HEK293 (cell line): ENCODE results near the gene NELFE.

ENCODE experiments used
- CTCF ChIP-seq: fragments of 450-650 bp; formaldehyde crosslinking; IDR thresholded peaks from 2 replicates; pipeline ENCODE4 v1.5.1; 2016; ENCODE audit warnings: missing biosample characterization, missing genetic modification characterization
- ELK4 ChIP-seq: IDR thresholded peaks from 2 replicates; pipeline ENCODE4 v1.6.1; 2011; ENCODE audit warnings: mild to moderate bottlenecking, low read depth, low read length, borderline replicate concordance
- HOXC10 ChIP-seq: sonication (generic); formaldehyde crosslinking; IDR thresholded peaks from 2 replicates; pipeline ENCODE4 v1.8.1; 2023; ENCODE audit warnings: mild to moderate bottlenecking, missing genetic modification reagents
- YY1 ChIP-seq: fragments of 450-650 bp; formaldehyde crosslinking; IDR thresholded peaks from 2 replicates; pipeline ENCODE4 v1.5.1; 2018; ENCODE audit warnings: missing biosample characterization, missing genetic modification characterization
- ZBTB17 ChIP-seq: fragments of 450-650 bp; formaldehyde crosslinking; IDR thresholded peaks from 2 replicates; pipeline ENCODE4 v1.5.1; 2016; ENCODE audit warnings: missing biosample characterization, missing genetic modification characterization
- ZNF175 ChIP-seq: fragments of 450-650 bp; formaldehyde crosslinking; IDR thresholded peaks from 2 replicates; pipeline ENCODE4 v1.5.1; 2016; ENCODE audit warnings: missing biosample characterization, missing genetic modification characterization
- ZNF239 ChIP-seq: fragments of 450-650 bp; formaldehyde crosslinking; IDR thresholded peaks from 2 replicates; pipeline ENCODE4 v1.5.1; 2016; ENCODE audit warnings: missing biosample characterization, missing genetic modification characterization
- ZNF280D ChIP-seq: fragments of 450-650 bp; formaldehyde crosslinking; IDR thresholded peaks from 2 replicates; pipeline ENCODE4 v1.5.1; 2016; ENCODE audit warnings: missing biosample characterization, missing genetic modification characterization
- ZNF404 ChIP-seq: fragments of 450-650 bp; formaldehyde crosslinking; IDR thresholded peaks from 2 replicates; pipeline ENCODE4 v1.5.1; 2017; ENCODE audit warnings: missing biosample characterization, missing genetic modification characterization
- ZNF423 ChIP-seq: fragments of 450-650 bp; formaldehyde crosslinking; IDR thresholded peaks from 2 replicates; pipeline ENCODE4 v1.5.1; 2016; ENCODE audit warnings: missing biosample characterization, missing genetic modification characterization
- ZNF521 ChIP-seq: fragments of 450-650 bp; formaldehyde crosslinking; IDR thresholded peaks from 2 replicates; pipeline ENCODE4 v1.5.1; 2017; ENCODE audit warnings: missing biosample characterization, mild to moderate bottlenecking, missing genetic modification characterization
- ZNF530 ChIP-seq: fragments of 450-650 bp; formaldehyde crosslinking; IDR thresholded peaks from 2 replicates; pipeline ENCODE4 v1.5.1; 2016; ENCODE audit warnings: low read depth, missing biosample characterization, missing genetic modification characterization
- ZNF704 ChIP-seq: fragments of 450-650 bp; formaldehyde crosslinking; IDR thresholded peaks from 2 replicates; pipeline ENCODE4 v1.5.1; 2016; ENCODE audit warnings: missing biosample characterization, missing genetic modification characterization
- TF ChIP-seq, protein P1 (sequence below): fragments of 450-650 bp; formaldehyde crosslinking; IDR thresholded peaks from 2 replicates; pipeline ENCODE4 v1.5.1; 2016; ENCODE audit warnings: missing biosample characterization, missing genetic modification characterization

DNA sequence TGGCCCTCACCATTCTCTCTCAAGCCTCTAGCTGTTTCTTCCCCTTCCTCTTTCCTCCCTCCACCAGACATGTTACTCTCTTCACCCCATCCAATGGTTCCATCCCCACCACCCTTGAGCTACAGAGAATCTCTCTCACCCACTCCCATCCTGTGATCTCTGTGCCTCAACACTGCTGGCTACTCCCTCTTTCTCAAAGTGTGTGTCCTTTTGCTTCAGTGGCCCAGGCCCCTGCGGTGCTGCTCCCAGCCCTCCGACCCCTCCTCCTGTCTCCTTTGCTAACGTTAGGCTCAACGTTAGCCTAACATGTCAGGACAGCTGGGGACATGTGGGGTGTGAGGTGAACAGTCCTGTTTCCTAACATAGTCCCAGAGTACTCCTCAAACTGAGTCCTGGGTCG lies 5.9 kb downstream of the NELFE start:
- no peak for TF ChIP-seq CTCF (tag by site-specific recombination)
- TF ChIP-seq ELK4, result no peak
- no peak for TF ChIP-seq ZNF704
- no peak for TF ChIP-seq ZNF530 (tag by site-specific recombination)
- no peak for TF ChIP-seq ZBTB17
- no peak for TF ChIP-seq ZNF423
- TF ChIP-seq HOXC10, result no peak
- TF ChIP-seq YY1, result no peak
- TF ChIP-seq ZNF521, result no peak
- TF ChIP-seq ZNF239 (tag by site-specific recombination), result no peak
- TF ChIP-seq ZNF280D (tag by site-specific recombination), result no peak
- no peak for TF ChIP-seq ZNF404 (tag by site-specific recombination)
- TF ChIP-seq, protein P1, sequence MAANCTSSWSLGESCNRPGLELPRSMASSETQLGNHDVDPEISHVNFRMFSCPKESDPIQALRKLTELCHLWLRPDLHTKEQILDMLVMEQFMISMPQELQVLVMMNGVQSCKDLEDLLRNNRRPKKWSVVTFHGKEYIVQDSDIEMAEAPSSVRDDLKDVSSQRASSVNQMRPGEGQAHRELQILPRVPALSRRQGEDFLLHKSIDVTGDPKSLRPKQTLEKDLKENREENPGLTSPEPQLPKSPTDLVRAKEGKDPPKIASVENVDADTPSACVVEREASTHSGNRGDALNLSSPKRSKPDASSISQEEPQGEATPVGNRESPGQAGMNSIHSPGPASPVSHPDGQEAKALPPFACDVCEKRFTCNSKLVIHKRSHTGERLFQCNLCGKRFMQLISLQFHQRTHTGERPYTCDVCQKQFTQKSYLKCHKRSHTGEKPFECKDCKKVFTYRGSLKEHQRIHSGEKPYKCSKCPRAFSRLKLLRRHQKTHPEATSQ (tag by site-specific recombination), result no peak
- TF ChIP-seq ZNF175, result no peak
